NCI-H69 (cell line): Measurements from ENCODE around the gene ABCF2.

Experiments used
- DNase-seq: peaks from one replicate; lab custom pipeline; 2025; lab: John Stamatoyannopoulos, UW

The ABCF2 gene

GRCh38 chr7:151195616-151196450, 31.2 kb downstream of the ABCF2 start:
- no peak for DNase-seq

GRCh38 chr7:151194188-151194587, 32.8 kb downstream of the ABCF2 start:
- DNase-seq = no peak

DNA sequence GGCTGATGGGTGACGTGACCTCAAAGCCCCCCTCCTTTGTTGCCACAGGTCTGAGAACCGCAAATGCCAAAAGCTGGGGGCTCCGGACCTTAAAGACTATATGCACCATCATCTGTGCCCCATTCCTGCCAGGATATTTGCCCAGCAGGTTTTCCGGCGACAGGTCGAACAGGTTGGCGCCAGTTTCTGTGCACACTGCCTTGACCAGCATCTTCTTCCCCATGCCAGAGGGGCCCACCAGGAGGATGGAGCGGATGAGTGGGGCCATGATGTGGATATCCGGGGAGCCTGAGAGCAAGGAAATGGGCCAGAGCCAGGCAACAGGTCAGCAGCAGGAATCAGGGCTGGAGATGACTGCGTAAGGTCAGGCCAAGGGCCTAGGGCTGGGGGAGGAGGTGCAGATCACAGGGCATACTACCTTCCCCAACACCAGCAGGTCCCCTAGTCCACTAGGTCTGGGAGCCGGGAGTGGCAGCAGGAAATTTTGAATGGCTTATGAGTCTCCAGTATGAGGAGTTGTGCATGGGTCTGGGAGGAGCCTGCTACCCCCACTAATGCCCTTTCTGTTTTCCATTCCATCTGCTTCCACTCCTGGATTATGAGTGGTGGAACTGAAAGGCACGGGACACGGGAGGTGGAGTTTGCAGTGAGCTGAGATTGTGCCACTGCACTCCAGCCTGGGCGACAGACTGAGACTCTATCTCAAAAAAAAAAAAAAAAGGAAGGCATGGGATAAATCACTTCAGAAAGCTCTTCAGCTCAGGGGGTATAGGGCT, 33.6 kb downstream of the ABCF2 start:
- DNase-seq = no peak

DNA sequence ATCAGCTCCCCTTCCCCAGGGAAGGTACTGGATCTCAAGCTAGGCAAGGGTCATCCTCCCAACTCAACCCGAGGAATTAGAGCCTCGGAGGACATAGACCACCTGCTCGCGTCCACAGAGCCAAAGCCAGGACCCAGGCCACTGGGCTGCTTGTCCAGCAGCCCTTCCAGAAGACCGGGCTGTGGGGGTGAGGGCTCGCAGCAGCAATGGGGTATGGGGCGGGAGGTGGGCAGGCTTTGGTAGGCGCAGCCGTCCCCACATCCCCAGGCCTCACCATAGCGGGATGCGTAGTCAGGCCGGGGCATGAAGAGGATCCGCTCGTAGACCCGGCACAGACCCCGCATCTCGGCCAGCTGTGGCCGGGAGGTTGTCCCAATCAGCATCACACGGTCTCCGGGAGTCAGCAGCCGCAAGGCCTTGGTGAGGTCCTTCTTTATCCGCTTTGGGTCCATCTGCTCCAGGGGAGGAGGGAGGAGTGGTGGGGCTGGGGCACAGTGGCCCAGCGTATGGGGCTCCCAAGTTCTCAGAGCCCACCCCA, 34.9 kb downstream of the ABCF2 start:
- no peak for DNase-seq

DNA sequence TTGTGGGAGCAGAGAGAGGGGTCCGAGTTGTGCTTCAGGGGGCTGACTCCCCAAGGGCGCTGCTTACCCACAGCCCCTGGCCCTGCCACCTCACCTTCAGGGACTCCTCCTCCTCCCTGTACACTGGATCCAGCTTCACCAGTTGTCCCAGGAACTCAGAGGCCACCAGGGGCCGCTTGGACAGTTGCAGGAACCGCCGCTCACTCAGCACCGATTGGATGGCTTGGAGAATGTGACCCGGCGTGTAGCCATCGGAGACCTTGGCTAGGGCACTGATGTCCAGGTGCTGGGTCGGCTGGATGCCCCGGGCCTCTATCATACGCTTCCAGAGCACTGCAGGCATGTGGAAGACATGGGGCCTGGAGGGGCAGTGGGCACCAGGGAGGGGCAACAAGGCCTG, 35.5 kb downstream of the ABCF2 start:
- no peak for DNase-seq

DNA sequence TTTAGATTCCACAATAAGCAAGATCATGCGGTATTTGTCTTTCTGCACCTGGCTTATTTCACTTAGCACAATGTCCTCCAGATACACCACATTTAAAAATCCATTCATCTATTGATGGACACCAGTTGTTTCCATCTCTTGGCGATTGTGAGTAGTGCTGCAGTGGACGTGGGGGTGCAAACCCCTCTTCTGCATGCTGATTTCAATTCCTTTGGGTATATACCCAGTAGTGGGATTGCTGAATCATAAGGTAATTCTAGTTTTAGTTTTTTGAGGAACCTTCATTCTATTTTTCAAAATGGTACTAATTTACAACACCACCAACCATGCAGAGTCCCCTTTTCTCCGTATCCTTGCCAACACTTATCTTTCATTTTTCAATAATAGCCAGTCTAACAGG, 38.0 kb downstream of the ABCF2 start:
- no peak for DNase-seq

GRCh38 chr7:151188252-151188542, 38.8 kb downstream of the ABCF2 start:
- DNase-seq = no peak

DNA sequence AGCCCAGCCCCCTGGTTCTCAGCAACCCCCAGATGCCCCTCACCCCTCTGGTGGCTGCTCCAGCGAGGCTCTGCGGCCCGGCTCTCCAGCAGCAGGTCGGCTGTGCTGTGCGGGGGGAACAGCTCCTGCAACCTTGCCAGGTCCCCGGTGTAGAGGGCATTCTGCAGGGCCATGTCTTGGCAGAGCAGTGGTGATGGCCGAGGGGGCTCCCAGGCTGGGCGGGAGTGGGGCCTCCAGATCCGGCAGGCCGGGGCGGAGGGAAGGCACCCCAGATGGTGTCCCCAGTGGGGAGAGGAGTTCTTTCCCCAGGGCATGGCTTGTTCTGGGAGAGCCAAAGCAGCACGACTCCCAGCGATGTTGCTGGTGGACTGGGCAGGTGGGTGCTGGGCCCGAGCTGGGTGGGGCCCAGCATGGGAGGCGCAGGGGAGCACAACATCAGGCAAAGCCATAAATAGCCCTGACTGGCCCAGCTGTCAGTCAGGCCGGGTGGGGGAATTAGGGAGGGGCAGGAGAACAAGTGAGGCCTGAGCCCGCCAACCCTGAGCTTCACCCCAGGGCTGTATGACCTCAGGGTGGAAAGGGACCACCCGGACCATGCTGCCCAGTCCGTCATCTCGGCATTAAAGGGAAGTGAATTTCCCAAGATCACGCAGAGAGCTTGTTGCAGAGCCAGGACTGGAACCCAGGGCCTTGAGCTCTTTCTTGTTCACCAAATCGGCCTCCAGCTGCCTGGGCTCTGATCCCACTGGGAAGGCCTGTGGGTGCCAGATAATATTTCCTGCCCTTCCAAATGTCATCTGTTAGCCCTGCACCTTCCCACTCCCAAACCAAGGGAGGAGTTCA, 39.4 kb downstream of the ABCF2 start:
- DNase-seq = no peak

- no peak for DNase-seq
These were observed 40.2 kb downstream of the ABCF2 start, which contains the start of gene ASB10 for GRCh38 chr7:151186640-151187408. TSS of gene ASB10 (minus strand) at chr7:151187250. CDS start at chr7:151187130, 120 bp downstream.

- no peak for DNase-seq
These were observed 41.0 kb downstream of the ABCF2 start for GRCh38 chr7:151185762-151186639.

- DNase-seq = no peak
These were observed 46.0 kb downstream of the ABCF2 start for GRCh38 chr7:151181011-151181431.

- DNase-seq = no peak
These were observed 47.1 kb downstream of the ABCF2 start for GRCh38 chr7:151179946-151180345.

GRCh38 chr7:151179287-151179860, 47.6 kb downstream of the ABCF2 start:
- DNase-seq = no peak

DNA sequence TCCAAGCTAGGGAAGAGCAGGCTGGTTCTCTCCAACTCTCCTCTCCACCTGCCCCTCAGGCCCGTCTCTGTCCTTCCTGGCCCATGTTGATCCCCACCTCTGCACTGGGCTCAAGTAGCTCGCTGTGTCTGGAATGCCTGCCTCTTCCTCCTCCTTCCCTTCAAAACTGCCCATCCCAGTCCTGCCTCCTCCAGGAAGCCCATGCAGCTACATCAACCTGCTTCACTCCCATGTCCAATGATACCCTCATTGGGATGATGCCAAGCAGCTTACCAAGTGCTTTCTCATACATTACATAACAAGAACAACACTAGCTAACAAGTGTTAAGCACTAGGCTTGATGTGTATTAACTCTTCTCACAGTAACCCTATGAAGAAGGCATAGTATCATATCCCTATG, 48.2 kb downstream of the ABCF2 start:
- DNase-seq = no peak

GRCh38 chr7:151178236-151178635, 48.8 kb downstream of the ABCF2 start:
- no peak for DNase-seq

DNA sequence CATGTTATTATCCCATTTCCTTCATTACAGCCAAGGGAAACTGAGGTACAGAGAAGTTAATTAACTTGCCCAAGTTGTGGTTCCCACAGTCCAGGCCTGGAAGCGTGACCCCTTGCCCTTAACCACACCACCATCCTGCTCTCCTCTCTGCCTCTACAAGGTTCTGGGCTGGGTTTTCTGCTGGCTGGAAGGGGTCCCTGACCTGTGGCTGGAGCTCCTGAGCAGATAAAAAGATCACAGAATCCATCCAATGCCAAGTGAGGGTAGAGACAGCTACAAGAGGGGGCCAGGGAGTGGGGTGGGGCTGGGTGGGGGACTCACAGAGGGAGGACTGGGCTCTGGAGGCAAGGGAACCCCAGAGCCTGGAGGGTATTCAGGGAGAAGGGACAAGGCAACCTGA, 49.7 kb downstream of the ABCF2 start:
- no peak for DNase-seq

DNA sequence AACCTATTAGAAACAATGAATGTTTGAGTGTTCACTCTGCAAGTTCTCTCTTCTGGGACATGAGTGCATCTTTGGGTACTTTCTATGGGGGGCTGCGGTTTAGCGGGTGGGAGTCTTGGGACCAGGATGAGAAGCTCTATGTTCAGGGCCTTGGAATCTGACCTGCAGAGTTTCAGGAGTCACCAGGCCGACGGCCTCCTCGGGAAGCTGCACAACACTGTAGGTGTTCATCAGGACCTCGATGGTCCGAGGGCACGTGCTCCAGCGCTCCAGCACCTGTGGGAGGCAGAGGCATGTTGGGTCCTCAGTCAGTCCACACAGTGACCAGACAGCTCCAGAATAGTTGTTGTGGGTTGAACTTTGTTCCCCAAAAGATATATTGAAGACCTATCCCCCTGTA, 50.6 kb downstream of the ABCF2 start:
- no peak for DNase-seq

DNA sequence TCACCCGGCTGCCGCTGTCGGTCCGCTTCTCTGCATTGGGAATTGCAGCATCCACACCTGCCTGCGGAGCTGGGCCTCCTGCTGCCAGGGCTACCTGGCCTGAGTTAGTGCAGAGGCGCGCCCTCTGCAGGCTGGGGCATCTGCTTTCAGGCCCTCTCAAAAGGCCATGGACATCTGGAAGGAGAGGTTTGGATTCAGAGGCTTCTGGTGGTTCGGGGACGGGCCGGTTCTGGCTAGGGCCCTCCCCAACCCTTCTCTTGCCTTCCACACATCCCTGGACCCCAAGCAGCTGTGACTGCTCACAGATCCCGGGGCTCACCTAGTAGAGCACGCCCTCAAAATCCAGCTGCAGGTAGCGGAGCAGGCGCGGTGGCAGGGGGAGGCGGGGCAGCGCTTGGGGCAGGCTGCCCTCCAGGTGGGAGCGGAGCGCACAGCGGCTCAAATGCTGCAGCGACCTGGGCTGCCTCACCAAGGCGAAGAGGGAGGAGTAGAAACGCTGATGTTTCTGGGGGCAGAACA, 51.2 kb downstream of the ABCF2 start:
- peak; percentile 45 for DNase-seq

DNA sequence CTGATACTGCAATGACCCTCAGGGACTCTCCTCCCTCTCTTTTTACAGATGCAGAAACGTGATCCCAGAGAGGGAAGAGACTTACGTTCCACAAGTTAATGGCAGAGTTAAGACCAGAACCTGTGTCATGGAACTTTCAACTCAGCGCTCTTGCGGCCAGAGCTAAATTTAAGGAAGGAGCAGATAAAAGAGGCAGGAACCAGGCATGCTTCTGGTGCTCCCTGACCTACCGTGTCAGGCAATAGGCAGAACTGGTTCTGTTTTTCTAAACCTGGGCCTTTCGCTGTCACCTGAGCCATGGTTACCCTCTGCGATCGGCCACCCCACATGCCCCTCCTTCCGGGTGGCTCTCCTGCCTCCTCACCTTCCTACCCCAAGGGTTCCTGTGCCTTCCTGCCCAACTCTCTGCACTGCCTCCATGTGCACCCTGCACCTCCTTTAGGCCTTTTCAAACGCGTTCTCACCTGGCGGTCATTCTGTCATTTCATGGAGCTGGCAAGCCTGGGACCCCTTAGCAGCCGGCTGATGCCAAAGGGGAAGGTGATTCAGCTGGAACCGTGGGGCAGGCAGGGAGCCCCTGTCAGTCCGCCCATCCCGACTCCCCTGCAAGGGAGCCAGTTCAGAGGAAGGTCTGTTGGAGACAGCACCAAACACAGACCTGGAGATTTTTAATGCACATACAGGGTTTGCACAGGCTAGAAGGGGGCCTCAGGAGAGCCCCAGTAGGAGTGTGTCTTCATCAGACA, 51.8 kb downstream of the ABCF2 start:
- DNase-seq = no peak
